Ovary (tissue), 9 donors: ENCODE measurements around the gene SUMO3. TPM values are rescaled to one million over a fixed set of nuclear protein-coding genes. Genes with fewer than 3 reads are reported as not detected.

Experiments
- DNase-seq, 5 donors: peaks; one replicate each; pipeline ENCODE4 v3.0.0-alpha.2; 2019 to 2020
- H3K27ac ChIP-seq, 2 donors: fragments of 200-600 bp; one replicate each; pipeline versions ENCODE4 v1.5.1 to v1.8.0; 2019 to 2022
- H3K27me3 ChIP-seq: fragments of 200-600 bp; one replicate; pipeline ENCODE4 v1.8.0; 2022
- H3K36me3 ChIP-seq: fragments of 200-600 bp; sonication (generic); one replicate; pipeline ENCODE4 v1.5.1; 2019
- H3K4me1 ChIP-seq: one replicate; pipeline ENCODE4 v1.8.1; 2013; ENCODE audit warnings: mild to moderate bottlenecking, moderate library complexity; ENCODE audit not compliant: insufficient read depth
- H3K4me3 ChIP-seq: fragments of 200-600 bp; sonication (generic); one replicate; pipeline ENCODE4 v1.5.1; 2017
- H3K9me3 ChIP-seq, 2 donors: fragments of 200-600 bp in 1 of 2; sonication (generic) in 1 of 2; one replicate each; pipeline versions ENCODE4 v1.5.1 to v1.8.1; 2013 to 2019; ENCODE audit warnings: mild to moderate bottlenecking in 1 of 2, moderate library complexity in 1 of 2
- CTCF ChIP-seq, 3 donors: fragments of 450-650 bp in 2 of 3; fragments of 200-600 bp in 1 of 3; IDR thresholded peaks; one replicate each; pipeline versions ENCODE4 v1.5.1 to v1.8.0; 2016 to 2022; ENCODE audit warnings: antibody characterized with exemption in 3 of 3, mild to moderate bottlenecking in 1 of 3
- EP300 ChIP-seq: sonication (generic); formaldehyde crosslinking; IDR thresholded peaks from one replicate; pipeline ENCODE4 v1.6.1; 2017; ENCODE audit warnings: antibody characterized with exemption
- POLR2A ChIP-seq: fragments of 450-650 bp; IDR thresholded peaks from one replicate; pipeline ENCODE4 v1.6.1; 2017; ENCODE audit warnings: antibody characterized with exemption, mild to moderate bottlenecking, moderate library complexity
- WGBS, 3 donors: extraction: QIAGEN DNeasy Blood & Tissue Kit in 1 of 3; methylation state at CpG; one replicate each; pipeline versions ENCODE4 v1.1.5 to v1.1.7; 2013 to 2017; 5-methylcytosine and 5-hydroxymethylcytosine counted together
- intact Hi-C, 4 donors: fragments of 100-400 bp; cut with DNase I; formaldehyde crosslinking; loops; one replicate each; pipeline versions ENCODE4 v1.11.0 to v1.15.1; 2022 to 2023
- polyA plus RNA-seq, 2 donors: library from polyadenylated mRNA; stranded (reverse); fragments of 200-250 nt in 1 of 2; fragments of 350-450 nt in 1 of 2; fragmentation: Illumina TruSeq in 1 of 2; extraction: RNeasy Lipid Tissue Mini Kit (QIAGEN cat#74804) in 1 of 2; gene quantifications; one replicate each; pipeline ENCODE4 v1.2.3, GENCODE V29; 2013 to 2014
- total RNA-seq, 7 donors: library from RNA; depleted of rRNA in 2 of 7; stranded (reverse); fragments of >200 nt in 2 of 7; fragmentation: NEBNext Ultra II Directional in 3 of 7; extraction: Animal tissue kit (Norgen Biotek cat#: 25700) in 3 of 7; gene quantifications; one replicate each; pipeline versions ENCODE4 v1.1.0 to v1.2.4, GENCODE V29; 2016 to 2023
- donor health status: DM: no; HTN: no; CAD: no; lungs with moderate emphysema.
- donor health status: DM: no; HTN: no; CAD: no.
- donor health status: Bipolar disorder and iron deficiency.
- donor health status: DM: yes; HTN: yes; CAD: no.
- donor health status: DM: no; HTN: no; CAD: no.
- donor health status: DM: yes; HTN: yes; CAD: no.

SUMO3 gene
- total and polyA plus RNA-seq, 9 donors: 45.3 to 108 (median 74.3) TPM

GRCh38 chr21:44792702-44793591, 24.9 kb downstream of the SUMO3 start:
- intact Hi-C loops: loop anchor here in 2 of 4 donors (10.0 kb wide), 2 partner anchors 278 to 288 kb away; no protein-coding TSS in a partner anchor
- DNase-seq: peak; percentile 31 to 57 (median 52)
- 17 to 19% (median 18%) methylated on average over 10 of the region's 10 CpGs for WGBS, 3 donors
- Histone ChIP-seq H3K27me3 (no peaks in the 10 kb centered on the region), H3K36me3 (no peaks in the 10 kb centered on the region), H3K9me3 (no peaks in the 10 kb centered on the region), H3K4me1 (peaks cover 3% of the 10 kb centered on the region), H3K4me3 (no peak overlapping the region), H3K27ac (no peak overlapping the region)
- TF ChIP-seq CTCF (IDR thresholded peaks at IDR 0.05) (peak; percentile 33 to 57 (median 52)), POLR2A (no peak)

GRCh38 chr21:44791993-44792392, 25.9 kb downstream of the SUMO3 start:
- WGBS, 3 donors: 93 to 95% (median 94%) methylated on average over 5 of the region's 5 CpGs
- no peaks in the 10 kb centered on the region for H3K36me3 ChIP-seq
- H3K4me3 ChIP-seq: no peak overlapping the region
- peaks cover 3% of the 10 kb centered on the region for H3K4me1 ChIP-seq
- TF ChIP-seq POLR2A: no peak
- intact Hi-C loops: loop anchor here in 2 of 4 donors (10.0 kb wide), 2 partner anchors 277 to 287 kb away; no protein-coding TSS in a partner anchor
- DNase-seq: no peak
- H3K27ac ChIP-seq: no peak overlapping the region
- H3K9me3 ChIP-seq: no peaks in the 10 kb centered on the region
- H3K27me3 ChIP-seq: no peaks in the 10 kb centered on the region

GRCh38 chr21:44791246-44791645, 26.6 kb downstream of the SUMO3 start:
- TF ChIP-seq CTCF (IDR thresholded peaks at IDR 0.05) (no peak), POLR2A (no peak), EP300 (no peak)
- Histone ChIP-seq H3K27me3 (no peaks in the 10 kb centered on the region), H3K36me3 (no peaks in the 10 kb centered on the region), H3K4me3 (no peak overlapping the region), H3K4me1 (peaks cover 3% of the 10 kb centered on the region), H3K9me3 (no peaks in the 10 kb centered on the region), H3K27ac (no peak overlapping the region)
- intact Hi-C loops: loop anchor here in 2 of 4 donors (10.0 kb wide), 2 partner anchors 276 to 286 kb away; no protein-coding TSS in a partner anchor
- 69 to 73% (median 70%) methylated on average over 5 of the region's 5 CpGs for WGBS, 3 donors
- DNase-seq: no peak

- WGBS, 3 donors: 93 to 94% (median 93%) methylated on average over 3 of the region's 3 CpGs
- Histone ChIP-seq H3K27ac (no peak overlapping the region), H3K4me1 (peaks cover 3% of the 10 kb centered on the region), H3K36me3 (no peaks in the 10 kb centered on the region), H3K4me3 (no peak overlapping the region), H3K9me3 (no peaks in the 10 kb centered on the region), H3K27me3 (no peaks in the 10 kb centered on the region)
- intact Hi-C loops: loop anchor here in 2 of 4 donors (10.0 kb wide), 2 partner anchors 276 to 286 kb away; no protein-coding TSS in a partner anchor
- no peak for DNase-seq
- no peak for TF ChIP-seq CTCF (IDR thresholded peaks at IDR 0.05)
These were observed 27.5 kb downstream of the SUMO3 start for GRCh38 chr21:44790368-44790767.

- intact Hi-C loops: loop anchor here in 2 of 4 donors (10.0 kb wide), 2 partner anchors 275 to 285 kb away; no protein-coding TSS in a partner anchor
- WGBS, 3 donors: 80 to 97% (median 84%) methylated on average over 1 of the region's 1 CpG
- Histone ChIP-seq H3K4me1 (peaks cover 3% of the 10 kb centered on the region), H3K27me3 (no peaks in the 10 kb centered on the region), H3K4me3 (no peak overlapping the region), H3K9me3 (no peaks in the 10 kb centered on the region), H3K27ac (no peak overlapping the region), H3K36me3 (no peaks in the 10 kb centered on the region)
- DNase-seq: no peak
- TF ChIP-seq POLR2A: no peak
- no peak for TF ChIP-seq EP300
- no peak for TF ChIP-seq CTCF (IDR thresholded peaks at IDR 0.05)
These were observed 28.0 kb downstream of the SUMO3 start for GRCh38 chr21:44789880-44790279.
